H9 (cell line): ENCODE results near the gene NINL. TPM values are rescaled to one million over a fixed set of nuclear protein-coding genes. Genes with fewer than 3 reads are reported as not detected.

ENCODE experiments used
- DNase-seq: peaks from one replicate; pipeline ENCODE4 v3.0.0-alpha.2; 2017
- H2AFZ ChIP-seq: one replicate; pipeline ENCODE4 v1.6.1; 2013; ENCODE audit warnings: mild to moderate bottlenecking, low read length, control low read depth, moderate library complexity
- H2AK5ac ChIP-seq: 2 replicates; pipeline ENCODE4 v1.6.1; 2013; ENCODE audit warnings: low read length, control low read depth, mixed read lengths; ENCODE audit not compliant: insufficient read length
- H2BK120ac ChIP-seq: one replicate; pipeline ENCODE4 v1.6.1; 2013; ENCODE audit warnings: low read depth, mild to moderate bottlenecking, low read length, control low read depth, inconsistent platforms; ENCODE audit not compliant: poor library complexity, severe bottlenecking
- H2BK12ac ChIP-seq: 2 replicates; pipeline ENCODE4 v1.6.1; 2013; ENCODE audit warnings: low read length, control low read depth, mixed read lengths, low read depth; ENCODE audit not compliant: insufficient read length
- H2BK15ac ChIP-seq: 2 replicates; pipeline ENCODE4 v1.6.1; 2013; ENCODE audit warnings: low read depth, low read length, control low read depth
- H2BK20ac ChIP-seq: one replicate; pipeline ENCODE4 v1.6.1; 2013; ENCODE audit warnings: low read depth, mild to moderate bottlenecking, low read length, control low read depth, inconsistent platforms; ENCODE audit not compliant: poor library complexity, severe bottlenecking
- H2BK5ac ChIP-seq: 2 replicates; pipeline ENCODE4 v1.6.1; 2013; ENCODE audit warnings: low read length, control low read depth, mixed read lengths; ENCODE audit not compliant: insufficient read length
- H3K14ac ChIP-seq: 2 replicates; pipeline ENCODE4 v1.6.1; 2013; ENCODE audit warnings: low read length, control low read depth; ENCODE audit not compliant: insufficient read depth
- H3K18ac ChIP-seq: 2 replicates; pipeline ENCODE4 v1.6.1; 2013; ENCODE audit warnings: low read depth, mild to moderate bottlenecking, mixed read lengths, low read length, control low read depth; ENCODE audit not compliant: insufficient read length
- H3K23ac ChIP-seq: 2 replicates; pipeline ENCODE4 v1.6.1; 2013; ENCODE audit warnings: low read length, control low read depth, mixed read lengths, low read depth; ENCODE audit not compliant: insufficient read length
- H3K23me2 ChIP-seq: 2 replicates; pipeline ENCODE4 v1.6.1; 2013; ENCODE audit warnings: low read depth, mild to moderate bottlenecking, mixed read lengths, low read length, control low read depth; ENCODE audit not compliant: insufficient read length, poor library complexity, severe bottlenecking
- H3K27ac ChIP-seq: 2 replicates; pipeline ENCODE4 v1.5.1; 2013; ENCODE audit warnings: low read length, control low read depth, mixed read lengths, low read depth; ENCODE audit not compliant: insufficient read length
- H3K27me3 ChIP-seq: 2 replicates; pipeline ENCODE4 v1.6.1; 2013; ENCODE audit warnings: low read length, control low read depth, inconsistent platforms; ENCODE audit not compliant: insufficient read depth
- H3K4ac ChIP-seq: 2 replicates; pipeline ENCODE4 v1.6.1; 2013; ENCODE audit warnings: low read depth, mild to moderate bottlenecking, control low read depth, inconsistent platforms, low read length, moderate library complexity
- H3K4me1 ChIP-seq: 2 replicates; pipeline ENCODE4 v1.6.1; 2013; ENCODE audit warnings: low read length, control low read depth, inconsistent platforms; ENCODE audit not compliant: insufficient read depth
- H3K4me2 ChIP-seq: 2 replicates; pipeline ENCODE4 v1.6.1; 2013; ENCODE audit warnings: low read length, control low read depth, mixed read lengths; ENCODE audit not compliant: insufficient read length, insufficient read depth
- H3K56ac ChIP-seq: 2 replicates; pipeline ENCODE4 v1.6.1; 2013; ENCODE audit warnings: low read depth, mild to moderate bottlenecking, mixed read lengths, low read length, control low read depth; ENCODE audit not compliant: insufficient read length
- H3K79me1 ChIP-seq: 2 replicates; pipeline ENCODE4 v1.6.1; 2013; ENCODE audit warnings: low read depth, mild to moderate bottlenecking, moderate library complexity, low read length, control low read depth, inconsistent platforms; ENCODE audit not compliant: insufficient read depth, poor library complexity, severe bottlenecking
- H3K79me2 ChIP-seq: 2 replicates; pipeline ENCODE4 v1.6.1; 2013; ENCODE audit warnings: low read length, control low read depth, inconsistent platforms; ENCODE audit not compliant: insufficient read depth
- H3K9ac ChIP-seq: 2 replicates; pipeline ENCODE4 v1.6.1; 2013; ENCODE audit warnings: low read length, control low read depth, mixed read lengths; ENCODE audit not compliant: insufficient read length; ENCODE audit errors: extremely low read depth
- H3K9me3 ChIP-seq: one replicate; pipeline ENCODE4 v1.6.1; 2013; ENCODE audit warnings: low read depth, low read length, inconsistent platforms; ENCODE audit not compliant: control insufficient read depth
- H3T11ph ChIP-seq: one replicate; pipeline ENCODE4 v1.6.1; 2013; ENCODE audit warnings: mild to moderate bottlenecking, low read length, control low read depth, inconsistent platforms
- H4K20me1 ChIP-seq: one replicate; pipeline ENCODE4 v1.6.1; 2013; ENCODE audit not compliant: control insufficient read depth, insufficient read length, insufficient read depth
- H4K5ac ChIP-seq: 2 replicates; pipeline ENCODE4 v1.6.1; 2013; ENCODE audit warnings: low read depth, mild to moderate bottlenecking, mixed read lengths, low read length, control low read depth; ENCODE audit not compliant: insufficient read length
- H4K8ac ChIP-seq: replicated peaks from 2 replicates; pipeline ENCODE4 v1.6.1; 2013; ENCODE audit warnings: low read length, control low read depth, mixed read lengths, low read depth; ENCODE audit not compliant: insufficient read length
- H4K91ac ChIP-seq: 2 replicates; pipeline ENCODE4 v1.6.1; 2013; ENCODE audit warnings: low read depth, mild to moderate bottlenecking, moderate library complexity, mixed read lengths, low read length, control low read depth; ENCODE audit not compliant: insufficient read length
- H3K27ac Mint-ChIP-seq, 3 experiments: 2 replicates in 2 of 3; 3 replicates in 1 of 3; pipeline ENCODE4 v1.8.0; 2020 to 2021; ENCODE audit warnings: mixed read lengths in 3 of 3, mild to moderate bottlenecking in 1 of 3, moderate library complexity in 1 of 3
- H3K27me3 Mint-ChIP-seq: 2 replicates; pipeline ENCODE4 v1.8.0; 2021; ENCODE audit warnings: low read depth, mild to moderate bottlenecking, moderate library complexity, mixed read lengths
- H3K36me3 Mint-ChIP-seq, 3 experiments: 2 replicates in 2 of 3; 3 replicates in 1 of 3; pipeline ENCODE4 v1.8.0; 2020 to 2021; ENCODE audit warnings: low read depth in 3 of 3, mixed read lengths in 3 of 3; ENCODE audit not compliant: insufficient read depth in 1 of 3
- H3K4me1 Mint-ChIP-seq, 2 experiments: 2 replicates each; pipeline ENCODE4 v1.8.0; 2020; ENCODE audit warnings: mixed read lengths in 2 of 2
- H3K4me3 Mint-ChIP-seq, 2 experiments: 2 replicates in 1 of 2; 3 replicates in 1 of 2; pipeline ENCODE4 v1.8.0; 2020 to 2021; ENCODE audit warnings: mild to moderate bottlenecking in 2 of 2, mixed read lengths in 2 of 2, moderate library complexity in 1 of 2
- H3K9me3 Mint-ChIP-seq, 2 experiments: 2 replicates in 1 of 2; 3 replicates in 1 of 2; pipeline ENCODE4 v1.8.0; 2020; ENCODE audit warnings: mild to moderate bottlenecking in 2 of 2, mixed read lengths in 2 of 2, moderate library complexity in 1 of 2
- CTCF ChIP-seq: fragments of 200-600 bp; sonication (generic); conservative IDR thresholded peaks from 3 replicates; pipeline ENCODE4 v1.8.0; 2021; ENCODE audit warnings: antibody characterized with exemption, mild to moderate bottlenecking
- WGBS: extraction: QIAGEN DNeasy Blood & Tissue Kit; methylation state at CpG from one replicate; pipeline ENCODE4 v1.1.7; 2013; ENCODE audit warnings: missing lambda C conversion rate, low lambda C conversion rate, mixed read lengths; ENCODE audit not compliant: insufficient read length; ENCODE audit errors: extremely low coverage; 5-methylcytosine and 5-hydroxymethylcytosine counted together
- total RNA-seq: library from RNA; stranded (reverse); gene quantifications from 2 replicates; pipeline ENCODE4 v1.2.1, GENCODE V29; 2021

Gene NINL
- total RNA-seq, 1 experiment from 2014 or later, result 34.3 TPM

DNA sequence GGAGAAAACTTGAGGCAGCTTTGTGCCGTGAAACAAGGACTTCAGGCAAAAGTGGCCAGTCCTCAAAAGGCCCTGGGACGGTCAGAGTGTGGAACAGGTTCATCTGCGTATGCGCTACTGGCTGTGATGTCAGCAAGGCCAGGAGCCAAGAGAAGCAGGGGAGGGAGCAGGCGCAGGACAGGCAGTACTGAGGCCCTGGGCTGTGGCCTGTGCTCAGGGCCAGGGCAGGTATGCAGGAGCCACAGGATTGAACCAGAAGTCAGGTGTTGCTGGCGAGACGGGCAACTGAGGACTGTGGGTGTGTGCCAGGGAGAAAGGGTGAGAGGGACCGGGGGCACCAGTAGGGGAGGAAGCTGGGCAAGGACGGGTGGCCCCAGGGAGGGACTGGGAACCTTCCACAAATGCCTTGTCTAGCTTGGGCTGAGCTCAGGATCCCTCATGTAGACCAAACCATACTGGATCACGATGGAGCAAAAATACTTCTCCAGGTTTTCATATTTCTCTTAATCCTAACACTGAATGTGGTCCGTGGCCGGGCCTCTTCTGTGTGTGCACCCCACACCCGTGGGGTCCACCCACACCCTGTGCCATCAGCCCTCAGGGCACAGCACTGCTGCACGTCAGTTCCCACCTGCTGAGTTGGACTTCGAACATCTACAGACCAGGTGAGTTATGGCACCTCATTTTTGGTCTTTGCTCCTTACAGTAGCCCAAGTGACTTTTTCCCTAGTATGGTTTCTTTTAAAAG lies 131.0 kb downstream of the NINL start:
- H3K36me3 Mint-ChIP-seq, result peaks cover 50 to 83% (median 79%) of the 10 kb centered on the region in 3 experiments
- Histone ChIP-seq H4K8ac (no peak overlapping the region), H3K4me1 (no peaks in the 10 kb centered on the region), H4K5ac (no peak overlapping the region), H3K9ac (no peak overlapping the region), H2AFZ (no peak overlapping the region), H3K4me2 (no peak overlapping the region), H3K4ac (no peak overlapping the region), H2BK120ac (no peak overlapping the region), H3K18ac (no peak overlapping the region), H2BK20ac (no peak overlapping the region), H2AK5ac (no peak overlapping the region), H3K27me3 (no peaks in the 10 kb centered on the region), H3T11ph (no peak overlapping the region), H3K79me2 (no peaks in the 10 kb centered on the region), H3K79me1 (no peaks in the 10 kb centered on the region), H4K91ac (no peak overlapping the region), H4K20me1 (no peaks in the 10 kb centered on the region), H2BK5ac (no peak overlapping the region), H3K23ac (no peak overlapping the region), H3K56ac (no peak overlapping the region), H2BK15ac (no peak overlapping the region), H3K27ac (no peak overlapping the region), H3K23me2 (no peaks in the 10 kb centered on the region), H3K9me3 (no peaks in the 10 kb centered on the region), H2BK12ac (no peak overlapping the region), H3K14ac (no peak overlapping the region)
- no peak for TF ChIP-seq CTCF
- no CpG with 5 or more reads among the region's 15 CpGs for WGBS
- H3K4me3 Mint-ChIP-seq, result no peak overlapping the region
- DNase-seq, result no peak
- H3K27me3 Mint-ChIP-seq, result no peaks in the 10 kb centered on the region
- no peaks in the 10 kb centered on the region for H3K4me1 Mint-ChIP-seq
- no peak overlapping the region; a peak in 1 of 7 replicates for H3K27ac Mint-ChIP-seq
- peaks cover 0 to 15% of the 10 kb centered on the region in 2 experiments; a peak in 2 of 5 replicates for H3K9me3 Mint-ChIP-seq
